Measurements from ENCODE around the gene TMEM240. TPM values are rescaled to one million over a fixed set of nuclear protein-coding genes. Genes with fewer than 3 reads are reported as not detected.

Gene TMEM240
- total RNA-seq, 1 donor: 2.2 TPM

- no peak overlapping the region for H3K4me3 ChIP-seq (ENCODE audit: low read depth, low read length)
- no peak for DNase-seq (ENCODE audit: low read depth)
- TF ChIP-seq CTCF (IDR thresholded peaks at IDR 0.05; ENCODE audit: insufficient read depth, low read depth, low read length): no peak
Measured at GRCh38 chr1:1547011-1547410, 6.6 kb upstream of the TMEM240 start.

GRCh38 chr1:1545946-1546737 is 5.7 kb upstream of the TMEM240 start:
- DNase-seq (ENCODE audit: low read depth): peak; percentile 51
- H3K4me3 ChIP-seq (ENCODE audit: low read depth, low read length): no peak overlapping the region
- TF ChIP-seq CTCF (IDR thresholded peaks at IDR 0.05; ENCODE audit: insufficient read depth, low read depth, low read length): no peak

GRCh38 chr1:1544544-1544943 is 4.1 kb upstream of the TMEM240 start:
- TF ChIP-seq CTCF (IDR thresholded peaks at IDR 0.05; ENCODE audit: insufficient read depth, low read depth, low read length): no peak
- DNase-seq (ENCODE audit: low read depth): no peak
- H3K4me3 ChIP-seq (ENCODE audit: low read depth, low read length): no peak overlapping the region

GRCh38 chr1:1543706-1544099 is 3.3 kb upstream of the TMEM240 start:
- no peak for TF ChIP-seq CTCF (IDR thresholded peaks at IDR 0.05; ENCODE audit: insufficient read depth, low read depth, low read length)
- DNase-seq (ENCODE audit: low read depth): no peak
- H3K4me3 ChIP-seq (ENCODE audit: low read depth, low read length): no peak overlapping the region

GRCh38 chr1:1542766-1543705 is 2.6 kb upstream of the TMEM240 start:
- H3K4me3 ChIP-seq (ENCODE audit: low read depth, low read length): no peak overlapping the region
- no peak for DNase-seq (ENCODE audit: low read depth)
- no peak for TF ChIP-seq CTCF (IDR thresholded peaks at IDR 0.05; ENCODE audit: insufficient read depth, low read depth, low read length)

- no peak for DNase-seq (ENCODE audit: low read depth)
- no peak overlapping the region for H3K4me3 ChIP-seq (ENCODE audit: low read depth, low read length)
- no peak for TF ChIP-seq CTCF (IDR thresholded peaks at IDR 0.05; ENCODE audit: insufficient read depth, low read depth, low read length)
Measured at GRCh38 chr1:1541956-1542765, 1.7 kb upstream of the TMEM240 start.

Data from fibroblast of villous mesenchyme (primary cell).